RWPE2 (cell line): ENCODE data around the gene EEFSEC.
A peak's percentile ranks its signal among the peaks of the same experiment; 100 is the strongest.

ENCODE experiments used
- ATAC-seq: fragments of 200-7000 bp; cut with Tn5 transposase; 3 replicates; pipeline ENCODE4 v1.9.1; 2021; ENCODE audit warnings: low read depth
- DNase-seq: peaks from one replicate; pipeline ENCODE4 v3.0.0-alpha.2; 2020; ENCODE audit warnings: low spot score
- H3K27ac ChIP-seq: fragments of 450-650 bp; 2 replicates; pipeline ENCODE4 v1.5.1; 2017; ENCODE audit warnings: mild to moderate bottlenecking; ENCODE audit not compliant: poor library complexity, severe bottlenecking
- H3K27me3 ChIP-seq: fragments of 250-450 bp; sonication (Bioruptor Pico); 2 replicates; pipeline ENCODE4 v1.5.1; 2021; ENCODE audit warnings: mild to moderate bottlenecking, moderate library complexity; ENCODE audit not compliant: insufficient read depth, poor library complexity, severe bottlenecking
- H3K36me3 ChIP-seq: fragments of 250-450 bp; sonication (Bioruptor Pico); 2 replicates; pipeline ENCODE4 v1.5.1; 2020; ENCODE audit warnings: low read depth, mild to moderate bottlenecking, moderate library complexity
- H3K4me1 ChIP-seq: fragments of 250-450 bp; sonication (Bioruptor Pico); 2 replicates; pipeline ENCODE4 v1.5.1; 2021; ENCODE audit warnings: mild to moderate bottlenecking, moderate library complexity; ENCODE audit not compliant: insufficient read depth, poor library complexity, severe bottlenecking
- H3K4me3 ChIP-seq: fragments of 250-450 bp; sonication (Bioruptor Pico); 2 replicates; pipeline ENCODE4 v1.5.1; 2021; ENCODE audit warnings: mild to moderate bottlenecking, moderate library complexity; ENCODE audit not compliant: severe bottlenecking
- H3K9me3 ChIP-seq: fragments of 250-450 bp; sonication (Bioruptor Pico); 2 replicates; pipeline ENCODE4 v1.5.1; 2021; ENCODE audit warnings: mild to moderate bottlenecking, moderate library complexity; ENCODE audit not compliant: severe bottlenecking
- CTCF ChIP-seq: fragments of 450-650 bp; IDR thresholded peaks from one replicate; pipeline ENCODE4 v1.5.1; 2017; ENCODE audit warnings: mild to moderate bottlenecking, moderate library complexity; ENCODE audit not compliant: poor library complexity, severe bottlenecking

Gene EEFSEC

DNA sequence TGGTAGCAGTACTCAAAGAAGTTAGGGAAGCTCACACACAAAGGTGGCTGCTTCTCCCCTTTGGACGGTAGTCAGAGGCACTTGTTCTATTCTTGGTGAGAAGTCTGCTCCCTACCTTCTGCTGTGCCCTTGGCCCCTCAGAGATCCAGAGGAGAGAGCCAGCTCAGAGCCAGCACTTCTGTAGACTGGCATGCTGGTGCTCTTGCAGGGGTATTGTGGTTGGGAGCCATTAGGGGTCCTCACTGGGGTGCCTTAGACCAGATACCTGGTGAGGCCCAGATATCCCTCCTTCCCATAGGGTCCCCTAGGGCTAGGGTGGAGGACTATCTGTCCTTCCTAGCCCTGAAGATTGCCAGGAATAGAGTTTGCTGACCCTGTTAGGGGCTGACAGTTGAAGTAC lies 140.6 kb downstream of the EEFSEC start:
- no peak for TF ChIP-seq CTCF
- peaks cover 3% of the 10 kb centered on the region for H3K4me1 ChIP-seq
- DNase-seq, result no peak
- no peaks in the 10 kb centered on the region for H3K27me3 ChIP-seq
- no peak overlapping the region for H3K27ac ChIP-seq
- H3K9me3 ChIP-seq, result no peaks in the 10 kb centered on the region
- no peak overlapping the region for H3K4me3 ChIP-seq
- no peaks in the 10 kb centered on the region for H3K36me3 ChIP-seq
- no peak for ATAC-seq

- no peak for TF ChIP-seq CTCF
- ATAC-seq (no peak), DNase-seq (no peak)
- peaks cover 3% of the 10 kb centered on the region for H3K4me1 ChIP-seq
- no peak overlapping the region for H3K27ac ChIP-seq
- no peak overlapping the region for H3K4me3 ChIP-seq
- H3K36me3 ChIP-seq, result no peaks in the 10 kb centered on the region
- H3K9me3 ChIP-seq, result no peaks in the 10 kb centered on the region
- H3K27me3 ChIP-seq, result no peaks in the 10 kb centered on the region
Measured at GRCh38 chr3:128294999-128295468, 141.8 kb downstream of the EEFSEC start.

DNA sequence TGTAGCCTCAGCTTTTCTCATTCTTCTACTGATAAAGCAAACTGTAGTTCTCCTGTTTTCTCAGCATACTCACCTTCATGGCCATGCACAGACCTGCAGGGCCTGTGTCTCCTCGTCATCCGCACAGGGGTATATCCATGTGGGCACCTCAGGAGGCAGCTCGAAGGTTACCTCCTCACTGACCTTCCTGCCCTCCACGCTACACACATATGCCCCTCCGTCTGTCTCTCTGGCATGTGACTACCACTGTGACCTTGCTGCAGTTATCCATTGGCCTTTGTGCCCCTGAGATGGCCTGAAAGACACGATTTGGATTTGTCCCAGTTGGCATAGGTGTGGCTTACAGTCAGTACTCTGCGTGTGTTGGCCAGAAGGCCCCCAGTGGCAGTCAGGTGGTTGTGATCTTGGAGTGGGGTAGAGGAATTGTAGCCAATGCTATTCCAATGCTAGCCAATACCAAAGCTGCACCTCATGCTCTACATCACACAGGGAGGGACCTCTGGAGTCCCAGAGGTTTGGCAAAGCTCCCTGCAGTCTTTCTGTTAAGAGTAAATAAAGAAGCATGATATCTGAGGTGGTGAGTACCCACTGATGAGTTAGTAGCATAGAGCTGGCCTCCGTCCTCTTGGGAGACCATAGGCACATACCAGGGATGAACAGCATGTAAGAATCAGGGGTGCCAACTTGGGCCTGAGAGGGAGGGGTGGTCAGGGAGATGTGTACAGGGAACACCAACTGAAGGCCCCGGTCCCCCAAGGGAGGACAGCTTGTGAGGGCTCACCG lies 143.4 kb downstream of the EEFSEC start:
- DNase-seq, result no peak
- H3K27ac ChIP-seq, result no peak overlapping the region
- no peaks in the 10 kb centered on the region for H3K9me3 ChIP-seq
- H3K4me1 ChIP-seq, result peaks cover 3% of the 10 kb centered on the region
- H3K36me3 ChIP-seq, result no peaks in the 10 kb centered on the region
- no peaks in the 10 kb centered on the region for H3K27me3 ChIP-seq
- ATAC-seq, result no peak
- no peak for TF ChIP-seq CTCF
- no peak overlapping the region for H3K4me3 ChIP-seq

- Histone ChIP-seq H3K27ac (no peak overlapping the region), H3K27me3 (no peaks in the 10 kb centered on the region), H3K9me3 (no peaks in the 10 kb centered on the region), H3K4me1 (peaks cover 3% of the 10 kb centered on the region), H3K4me3 (no peak overlapping the region), H3K36me3 (no peaks in the 10 kb centered on the region)
- TF ChIP-seq CTCF, result no peak
- ATAC-seq (peak; percentile 86), DNase-seq (no peak)
Measured at GRCh38 chr3:128297401-128298138, 144.3 kb downstream of the EEFSEC start.
